ENCODE measurements around the gene SFXN3. TPM values are rescaled to one million over a fixed set of nuclear protein-coding genes. Genes with fewer than 3 reads are reported as not detected.

SFXN3 gene
- total and polyA plus RNA-seq, 2 experiments from 2014 or later, result 93.6 to 102 TPM

- no peaks in the 10 kb centered on the region for H4K20me1 ChIP-seq (ENCODE audit: insufficient read depth, poor library complexity, severe bottlenecking)
- no peaks in the 10 kb centered on the region for H3K36me3 ChIP-seq (replicated peaks; ENCODE audit: insufficient read depth, low read depth)
- H3K27me3 ChIP-seq, result no peaks in the 10 kb centered on the region
- no peak overlapping the region for H2AFZ ChIP-seq
- no peaks in the 10 kb centered on the region for H3K9me2 ChIP-seq (replicated peaks; ENCODE audit: insufficient read depth)
- peaks cover 11% of the 10 kb centered on the region for H3K79me2 ChIP-seq
- no peak overlapping the region for H3K27ac ChIP-seq
- no peaks in the 10 kb centered on the region for H3K9me3 ChIP-seq (ENCODE audit: low read depth)
- 91% methylated on average over 6 of the region's 6 CpGs for WGBS (ENCODE audit: low lambda C conversion rate, missing lambda C conversion rate)
- TF ChIP-seq EZH2 (IDR thresholded peaks at IDR 0.05; ENCODE audit: borderline replicate concordance) (no peak), EZH2phosphoT487 (IDR thresholded peaks at IDR 0.05; ENCODE audit: low read depth, severe bottlenecking, unreplicated experiment) (no peak)
- TF ChIP-seq, protein P1, sequence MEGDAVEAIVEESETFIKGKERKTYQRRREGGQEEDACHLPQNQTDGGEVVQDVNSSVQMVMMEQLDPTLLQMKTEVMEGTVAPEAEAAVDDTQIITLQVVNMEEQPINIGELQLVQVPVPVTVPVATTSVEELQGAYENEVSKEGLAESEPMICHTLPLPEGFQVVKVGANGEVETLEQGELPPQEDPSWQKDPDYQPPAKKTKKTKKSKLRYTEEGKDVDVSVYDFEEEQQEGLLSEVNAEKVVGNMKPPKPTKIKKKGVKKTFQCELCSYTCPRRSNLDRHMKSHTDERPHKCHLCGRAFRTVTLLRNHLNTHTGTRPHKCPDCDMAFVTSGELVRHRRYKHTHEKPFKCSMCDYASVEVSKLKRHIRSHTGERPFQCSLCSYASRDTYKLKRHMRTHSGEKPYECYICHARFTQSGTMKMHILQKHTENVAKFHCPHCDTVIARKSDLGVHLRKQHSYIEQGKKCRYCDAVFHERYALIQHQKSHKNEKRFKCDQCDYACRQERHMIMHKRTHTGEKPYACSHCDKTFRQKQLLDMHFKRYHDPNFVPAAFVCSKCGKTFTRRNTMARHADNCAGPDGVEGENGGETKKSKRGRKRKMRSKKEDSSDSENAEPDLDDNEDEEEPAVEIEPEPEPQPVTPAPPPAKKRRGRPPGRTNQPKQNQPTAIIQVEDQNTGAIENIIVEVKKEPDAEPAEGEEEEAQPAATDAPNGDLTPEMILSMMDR (IDR thresholded peaks at IDR 0.05; ENCODE audit: poor library complexity), result no peak
- no peak for DNase-seq (ENCODE audit: low spot score)
- H3K4me3 ChIP-seq, result no peak overlapping the region
- H3K4me2 ChIP-seq, result no peak overlapping the region
- H3K4me1 ChIP-seq (ENCODE audit: insufficient read depth), result peaks cover 6% of the 10 kb centered on the region
Observed at GRCh38 chr10:101008823-101009423, 22.1 kb upstream of the SFXN3 start.

- peaks cover 6% of the 10 kb centered on the region for H3K4me1 ChIP-seq (ENCODE audit: insufficient read depth)
- no peaks in the 10 kb centered on the region for H4K20me1 ChIP-seq (ENCODE audit: insufficient read depth, poor library complexity, severe bottlenecking)
- H3K9me2 ChIP-seq (replicated peaks; ENCODE audit: insufficient read depth), result no peaks in the 10 kb centered on the region
- DNase-seq (ENCODE audit: low spot score), result no peak
- H3K27me3 ChIP-seq, result no peaks in the 10 kb centered on the region
- H3K36me3 ChIP-seq (replicated peaks; ENCODE audit: insufficient read depth, low read depth), result no peaks in the 10 kb centered on the region
- 95% methylated on average over 15 of the region's 22 CpGs for WGBS (ENCODE audit: low lambda C conversion rate, missing lambda C conversion rate)
- no peak overlapping the region for H3K4me2 ChIP-seq
- H3K4me3 ChIP-seq, result no peak overlapping the region
- no peak overlapping the region for H3K27ac ChIP-seq
- TF ChIP-seq EZH2 (IDR thresholded peaks at IDR 0.05; ENCODE audit: borderline replicate concordance) (no peak), EZH2phosphoT487 (IDR thresholded peaks at IDR 0.05; ENCODE audit: low read depth, severe bottlenecking, unreplicated experiment) (no peak)
- TF ChIP-seq, protein P1 (IDR thresholded peaks at IDR 0.05; ENCODE audit: poor library complexity), result no peak
- no peaks in the 10 kb centered on the region for H3K79me2 ChIP-seq
- no peaks in the 10 kb centered on the region for H3K9me3 ChIP-seq (ENCODE audit: low read depth)
- H2AFZ ChIP-seq, result no peak overlapping the region
Observed at GRCh38 chr10:101010329-101010728, 20.7 kb upstream of the SFXN3 start.

DNA sequence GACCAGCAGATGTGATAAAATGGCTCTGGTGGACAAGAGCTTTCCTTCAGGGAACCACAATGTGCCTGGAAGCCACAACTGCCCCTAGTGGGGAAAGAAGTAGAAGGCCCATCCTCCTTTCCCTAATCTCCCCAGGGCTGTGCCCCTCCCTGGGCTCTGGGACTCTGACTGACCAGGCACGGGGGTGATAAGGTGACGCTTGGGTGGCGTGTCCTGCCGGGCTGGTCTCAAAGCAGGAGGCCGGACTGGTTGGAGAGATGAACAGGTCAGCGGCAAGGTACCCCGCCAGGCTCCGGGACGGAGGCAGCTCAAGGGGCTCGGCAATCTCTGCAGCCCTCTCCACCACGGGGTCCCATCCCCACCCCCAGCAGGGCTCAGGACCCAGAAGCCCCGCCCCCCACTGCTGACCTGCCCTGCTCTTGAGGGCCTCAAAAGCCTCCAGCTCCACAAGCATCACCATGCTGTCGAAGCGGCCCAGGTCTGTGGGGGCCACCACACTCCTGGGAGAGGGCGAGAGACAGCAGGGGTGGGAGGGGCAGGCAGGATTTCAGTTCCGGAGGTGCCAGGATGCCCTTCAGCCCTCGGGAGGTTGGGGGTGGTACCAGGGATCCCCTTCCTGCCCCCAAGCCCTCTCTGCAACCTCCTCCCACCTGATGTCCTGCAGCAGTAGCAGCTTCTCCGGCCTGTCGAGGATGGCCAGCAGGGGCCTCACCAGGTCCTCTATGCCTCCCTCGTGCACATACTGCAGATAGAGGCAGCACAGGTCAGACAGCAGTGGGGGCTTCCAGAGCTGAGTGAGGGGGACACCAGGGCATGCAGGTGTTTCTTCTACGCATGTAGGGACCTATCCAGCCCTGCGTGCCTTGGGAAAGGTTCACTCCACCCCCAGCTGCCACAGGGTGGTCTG lies 19.3 kb upstream of the SFXN3 start:
- Histone ChIP-seq H3K9me2 (replicated peaks; ENCODE audit: insufficient read depth) (no peaks in the 10 kb centered on the region), H3K27me3 (no peaks in the 10 kb centered on the region), H3K4me1 (ENCODE audit: insufficient read depth) (peaks cover 6% of the 10 kb centered on the region), H3K4me2 (no peak overlapping the region), H3K36me3 (replicated peaks; ENCODE audit: insufficient read depth, low read depth) (no peaks in the 10 kb centered on the region), H3K27ac (no peak overlapping the region), H3K4me3 (no peak overlapping the region), H4K20me1 (ENCODE audit: insufficient read depth, poor library complexity, severe bottlenecking) (no peaks in the 10 kb centered on the region), H2AFZ (no peak overlapping the region), H3K79me2 (no peaks in the 10 kb centered on the region), H3K9me3 (ENCODE audit: low read depth) (no peaks in the 10 kb centered on the region)
- peak; percentile 57 for DNase-seq (ENCODE audit: low spot score)
- no peak for TF ChIP-seq EZH2phosphoT487 (IDR thresholded peaks at IDR 0.05; ENCODE audit: low read depth, severe bottlenecking, unreplicated experiment)
- TF ChIP-seq, protein P1 (IDR thresholded peaks at IDR 0.05; ENCODE audit: poor library complexity), result peak; percentile 32
- 66% methylated on average over 21 of the region's 22 CpGs for WGBS (ENCODE audit: low lambda C conversion rate, missing lambda C conversion rate)
